ENCODE data around the gene PRAMEF20.
"Not testable (repeated sequence)": the region's sequence is repeated elsewhere in the genome, so short reads cannot be mapped to it uniquely, and the experiment has no call there.

Gene PRAMEF20

GRCh38 chr1:13435458-13435857 lies 25.2 kb downstream of the PRAMEF20 start:
- no peak for DNase-seq (ENCODE audit: low spot score)
- Mint-ChIP-seq H3K4me3 (no peak overlapping the region), H3K36me3 (ENCODE audit: low read depth) (no peaks in the 10 kb centered on the region), H3K27me3 (ENCODE audit: low read depth) (no peaks in the 10 kb centered on the region), H3K9me3 (no peaks in the 10 kb centered on the region), H3K27ac (no peak overlapping the region), H3K4me1 (ENCODE audit: low read depth) (no peaks in the 10 kb centered on the region)

DNA sequence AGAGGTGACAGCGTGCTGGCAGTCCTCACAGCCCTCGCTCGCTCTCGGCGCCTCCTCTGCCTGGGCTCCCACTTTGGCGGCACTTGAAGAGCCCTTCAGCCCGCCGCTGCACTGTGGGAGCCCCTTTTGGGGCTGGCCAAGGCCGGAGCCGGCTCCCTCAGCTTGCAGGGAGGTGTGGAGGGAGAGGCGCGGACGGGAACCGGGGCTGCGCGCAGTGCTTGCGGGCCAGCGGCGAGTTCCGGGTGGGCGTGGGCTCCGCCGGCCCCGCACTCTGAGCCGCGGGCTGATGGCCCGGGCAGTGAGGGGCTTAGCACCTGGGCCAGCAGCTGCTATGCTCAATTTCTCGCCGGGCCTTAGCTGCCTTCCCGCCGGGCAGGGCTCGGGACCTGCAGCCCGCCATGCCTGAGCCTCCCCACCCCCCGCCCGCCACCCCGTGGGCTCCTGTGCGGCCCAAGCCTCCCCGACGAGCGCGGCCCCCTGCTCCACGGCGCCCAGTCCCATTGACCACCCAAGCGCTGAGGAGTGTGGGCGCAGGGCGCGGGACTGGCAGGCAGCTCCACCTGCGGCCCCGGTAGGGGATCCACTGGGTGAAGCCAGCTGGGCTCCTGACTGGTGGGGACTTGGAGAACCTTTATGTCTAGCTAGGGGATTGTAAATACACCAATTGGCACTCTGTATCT lies 29.0 kb downstream of the PRAMEF20 start:
- not testable (repeated sequence) for H3K9me3 Mint-ChIP-seq; H3K27ac Mint-ChIP-seq; H3K27me3 Mint-ChIP-seq (ENCODE audit: low read depth); H3K36me3 Mint-ChIP-seq (ENCODE audit: low read depth); H3K4me3 Mint-ChIP-seq; DNase-seq (ENCODE audit: low spot score); H3K4me1 Mint-ChIP-seq (ENCODE audit: low read depth)

GRCh38 chr1:13443335-13443979 lies 33.2 kb downstream of the PRAMEF20 start:
- Mint-ChIP-seq H3K36me3 (ENCODE audit: low read depth) (no peaks in the 10 kb centered on the region), H3K27me3 (ENCODE audit: low read depth) (no peaks in the 10 kb centered on the region), H3K27ac (no peak overlapping the region), H3K9me3 (no peaks in the 10 kb centered on the region), H3K4me1 (ENCODE audit: low read depth) (no peaks in the 10 kb centered on the region), H3K4me3 (no peak overlapping the region)
- no peak for DNase-seq (ENCODE audit: low spot score)

DNA sequence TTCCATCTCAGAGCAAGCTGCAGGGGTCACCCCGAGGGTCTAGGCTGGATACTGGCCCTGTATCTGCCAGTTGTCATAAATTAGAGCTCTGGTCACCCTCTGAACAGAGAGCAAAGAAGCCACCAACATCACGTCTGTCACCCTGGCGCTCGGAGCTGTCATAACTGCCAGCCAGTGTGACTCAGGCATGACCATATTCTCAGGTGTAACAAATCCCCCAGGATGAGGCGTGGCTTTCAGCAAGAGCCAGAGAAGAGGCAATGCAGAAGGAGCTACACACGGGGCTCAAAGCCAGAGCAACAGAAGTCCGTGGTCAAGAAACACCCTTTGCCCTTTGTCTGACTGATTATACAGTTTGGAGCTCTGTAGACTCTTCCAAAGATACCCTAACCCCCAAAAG lies 40.0 kb downstream of the PRAMEF20 start:
- no peak overlapping the region for H3K4me3 Mint-ChIP-seq

GRCh38 chr1:13451399-13451965 lies 41.2 kb downstream of the PRAMEF20 start:
- Mint-ChIP-seq H3K9me3 (no peaks in the 10 kb centered on the region), H3K27me3 (ENCODE audit: low read depth) (no peaks in the 10 kb centered on the region), H3K27ac (no peak overlapping the region), H3K4me3 (no peak overlapping the region), H3K4me1 (ENCODE audit: low read depth) (no peaks in the 10 kb centered on the region), H3K36me3 (ENCODE audit: low read depth) (no peaks in the 10 kb centered on the region)
- DNase-seq (ENCODE audit: low spot score) = no peak

More for the DNA sequence above, 40.0 kb downstream of the PRAMEF20 start:
- no peak overlapping the region for H3K27ac Mint-ChIP-seq
- H3K4me1 Mint-ChIP-seq (ENCODE audit: low read depth) = no peaks in the 10 kb centered on the region
- H3K36me3 Mint-ChIP-seq (ENCODE audit: low read depth) = no peaks in the 10 kb centered on the region
- H3K27me3 Mint-ChIP-seq (ENCODE audit: low read depth) = no peaks in the 10 kb centered on the region
- no peaks in the 10 kb centered on the region for H3K9me3 Mint-ChIP-seq
- DNase-seq (ENCODE audit: low spot score) = no peak

- Mint-ChIP-seq H3K36me3 (ENCODE audit: low read depth) (no peaks in the 10 kb centered on the region), H3K27me3 (ENCODE audit: low read depth) (no peaks in the 10 kb centered on the region), H3K4me3 (no peak overlapping the region), H3K9me3 (no peaks in the 10 kb centered on the region), H3K27ac (no peak overlapping the region), H3K4me1 (ENCODE audit: low read depth) (no peaks in the 10 kb centered on the region)
- no peak for DNase-seq (ENCODE audit: low spot score)
Measured at GRCh38 chr1:13456904-13457532, 46.8 kb downstream of the PRAMEF20 start.

DNA sequence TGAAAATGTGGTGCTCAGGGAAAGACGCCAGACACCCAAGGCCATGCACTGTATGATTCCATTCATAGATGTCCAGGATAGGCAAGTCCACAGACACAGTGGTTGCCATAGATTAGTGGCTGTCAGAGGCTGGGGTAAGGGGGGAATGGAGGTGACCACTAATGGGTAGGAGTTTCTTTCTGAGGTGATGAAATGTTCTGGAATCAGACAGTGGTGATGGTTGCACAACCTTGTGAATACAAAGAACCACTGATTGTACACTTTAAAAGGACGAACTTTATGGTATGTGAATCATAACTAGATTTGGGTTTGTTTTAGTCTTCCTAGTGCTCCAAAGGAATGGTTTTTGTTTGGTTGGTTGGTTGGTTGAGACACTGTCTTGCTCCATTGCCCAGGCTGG lies 51.7 kb downstream of the PRAMEF20 start:
- no peaks in the 10 kb centered on the region for H3K27me3 Mint-ChIP-seq (ENCODE audit: low read depth)
- H3K27ac Mint-ChIP-seq = no peak overlapping the region
- H3K9me3 Mint-ChIP-seq = no peaks in the 10 kb centered on the region
- no peaks in the 10 kb centered on the region for H3K36me3 Mint-ChIP-seq (ENCODE audit: low read depth)
- H3K4me1 Mint-ChIP-seq (ENCODE audit: low read depth) = no peaks in the 10 kb centered on the region
- DNase-seq (ENCODE audit: low spot score) = no peak
- H3K4me3 Mint-ChIP-seq = no peak overlapping the region

GRCh38 chr1:13462682-13463081 lies 52.4 kb downstream of the PRAMEF20 start:
- Mint-ChIP-seq H3K4me3 (no peak overlapping the region), H3K36me3 (ENCODE audit: low read depth) (no peaks in the 10 kb centered on the region), H3K27me3 (ENCODE audit: low read depth) (no peaks in the 10 kb centered on the region), H3K27ac (no peak overlapping the region), H3K4me1 (ENCODE audit: low read depth) (no peaks in the 10 kb centered on the region), H3K9me3 (no peaks in the 10 kb centered on the region)
- DNase-seq (ENCODE audit: low spot score) = no peak

DNA sequence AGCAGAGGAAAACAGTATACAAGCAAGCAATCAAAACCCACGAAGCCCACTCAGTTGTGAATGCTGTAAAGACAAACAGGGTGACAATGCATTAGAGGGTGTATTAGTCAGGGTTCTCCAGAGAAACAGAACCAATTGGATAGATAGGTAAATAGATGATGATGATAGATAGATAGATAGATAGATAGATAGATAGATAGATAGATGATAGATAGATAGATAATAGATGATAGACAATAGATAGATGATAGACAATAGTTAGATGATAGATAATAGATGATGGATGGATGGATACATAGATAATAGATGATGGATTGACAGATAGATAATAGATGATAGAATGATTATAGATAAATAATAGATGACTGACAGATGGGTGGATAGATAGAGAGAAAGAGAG lies 55.3 kb downstream of the PRAMEF20 start:
- Mint-ChIP-seq H3K9me3 (no peaks in the 10 kb centered on the region), H3K4me3 (no peak overlapping the region), H3K4me1 (ENCODE audit: low read depth) (no peaks in the 10 kb centered on the region), H3K27me3 (ENCODE audit: low read depth) (no peaks in the 10 kb centered on the region), H3K36me3 (ENCODE audit: low read depth) (no peaks in the 10 kb centered on the region), H3K27ac (no peak overlapping the region)
- no peak for DNase-seq (ENCODE audit: low spot score)

DNA sequence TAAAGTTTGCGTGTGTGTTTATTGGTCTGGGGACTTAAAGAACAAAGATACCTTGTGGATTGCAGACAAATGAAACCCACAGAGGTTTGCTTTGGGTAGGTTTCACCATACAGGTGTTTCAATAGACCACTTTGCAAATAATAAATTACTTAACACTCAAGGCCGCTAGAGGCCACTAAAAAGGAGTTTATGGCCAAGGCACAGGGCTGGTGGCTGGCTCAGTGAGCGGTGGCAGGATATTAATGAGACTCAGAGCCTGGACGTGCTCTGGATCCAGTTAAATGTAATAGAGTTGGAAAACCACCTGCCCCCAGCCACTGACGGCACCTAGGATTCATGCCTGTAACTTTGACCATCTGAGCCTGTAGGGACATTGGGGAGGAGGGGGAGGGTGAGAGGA lies 59.1 kb downstream of the PRAMEF20 start:
- H3K4me3 Mint-ChIP-seq = no peak overlapping the region
- no peaks in the 10 kb centered on the region for H3K4me1 Mint-ChIP-seq (ENCODE audit: low read depth)
- H3K9me3 Mint-ChIP-seq = no peaks in the 10 kb centered on the region
- H3K36me3 Mint-ChIP-seq (ENCODE audit: low read depth) = no peaks in the 10 kb centered on the region
- H3K27me3 Mint-ChIP-seq (ENCODE audit: low read depth) = no peaks in the 10 kb centered on the region
- H3K27ac Mint-ChIP-seq = no peak overlapping the region
- DNase-seq (ENCODE audit: low spot score) = no peak

Measured in T-helper 2 cell treated with Interferon-gamma antibody and Interleukin-4, amounts not matched to agents 5 μg/mL and 100 μg/mL, for 36 hours (primary cell).